Stimulated activated CD8-positive, alpha-beta memory T cell treated with anti-CD3 and anti-CD28 coated beads, Interleukin-12 subunit alpha, Interleukin-12 subunit beta, amount 100 ng/mL, for 24 hours (primary cell): ENCODE data around the gene SLC22A25.
"Not testable (repeated sequence)": the region's sequence is repeated elsewhere in the genome, so short reads cannot be mapped to it uniquely, and the experiment has no call there.

ENCODE experiments used
- DNase-seq: peaks from one replicate; pipeline ENCODE4 v3.0.0-alpha.2; 2020; ENCODE audit errors: extremely low read depth

SLC22A25 gene

GRCh38 chr11:63235471-63236461, 7.6 kb downstream of the SLC22A25 start:
- not testable (repeated sequence) for DNase-seq

- DNase-seq: no peak
Measured at GRCh38 chr11:63229815-63230214, 13.6 kb downstream of the SLC22A25 start.

- no peak for DNase-seq
Measured at GRCh38 chr11:63227521-63228107, 15.8 kb downstream of the SLC22A25 start.

GRCh38 chr11:63226488-63227114, 16.8 kb downstream of the SLC22A25 start:
- DNase-seq: no peak

- DNase-seq: no peak
Measured at GRCh38 chr11:63214093-63214492, 29.3 kb downstream of the SLC22A25 start.

- DNase-seq: no peak
Measured at GRCh38 chr11:63212742-63213141, 30.7 kb downstream of the SLC22A25 start.

GRCh38 chr11:63210111-63210510, 33.3 kb downstream of the SLC22A25 start:
- no peak for DNase-seq
